HepG2 (cell line): ENCODE results near the gene PIGC. TPM values are rescaled to one million over a fixed set of nuclear protein-coding genes. Genes with fewer than 3 reads are reported as not detected.

Source experiments
- ATAC-seq: fragments of 200-7000 bp; cut with Tn5 transposase; 3 replicates; pipeline ENCODE4 v1.9.1; 2020; ENCODE audit warnings: mild to moderate bottlenecking, moderate library complexity
- BruUV-seq: library from RNA; stranded (reverse); fragments of 400-500 nt; replicated peaks from 2 replicates; lab custom pipeline; 2021; lab: Mats Ljungman, UMichigan
- CTCF ChIA-PET: fragments of 300-600 bp; formaldehyde crosslinking; extraction: SDS; loops from one replicate; lab custom pipeline; 2021; ENCODE audit warnings: low total read pairs, inconsistent platforms, low intra/inter-chr PET ratio; lab: Yijun Ruan, JAX
- POLR2A ChIA-PET: fragments of 350-600 bp; sonication (Branson Sonifier 250); formaldehyde crosslinking; loops from one replicate; lab custom pipeline; 2020; ENCODE audit warnings: antibody characterized with exemption, inconsistent platforms; lab: Yijun Ruan, JAX
- DNase-seq: peaks from one replicate; pipeline ENCODE4 v3.0.0-alpha.2; 2015; ENCODE audit warnings: low spot score
- FAIRE-seq: peaks from 3 replicates; lab custom pipeline; 2011; peaks lifted over from hg19 to GRCh38; lab: Jason Lieb, UNC
- H2AFZ ChIP-seq: one replicate; pipeline ENCODE4 v1.6.1; 2011; ENCODE audit warnings: low read length, inconsistent platforms
- H3K27ac ChIP-seq: fragments of 300-600 bp; 3 replicates; pipeline ENCODE4 v1.8.0; 2011; ENCODE audit warnings: mixed run types, mild to moderate bottlenecking, mixed read lengths, low read length, inconsistent platforms; ENCODE audit not compliant: insufficient read depth; ENCODE audit errors: extremely low read length
- H3K27me3 ChIP-seq, 2 experiments: fragments of 200-600 bp in 1 of 2; 2 replicates in 1 of 2; 3 replicates in 1 of 2; pipeline versions ENCODE4 v1.6.0 to v1.8.0; 2011; ENCODE audit warnings: low read length in 2 of 2, mild to moderate bottlenecking in 2 of 2, moderate library complexity in 2 of 2, inconsistent platforms in 1 of 2; ENCODE audit not compliant: insufficient read depth in 2 of 2, control insufficient read depth in 1 of 2
- H3K36me3 ChIP-seq, 2 experiments: fragments of 200-600 bp in 1 of 2; replicated peaks in 1 of 2; 2 replicates in 1 of 2; 3 replicates in 1 of 2; pipeline versions ENCODE4 v1.5.1 to v1.8.0; 2011; ENCODE audit warnings: low read length in 2 of 2, inconsistent platforms in 1 of 2; ENCODE audit not compliant: insufficient read depth in 2 of 2, control insufficient read depth in 1 of 2
- H3K4me1 ChIP-seq: 2 replicates; pipeline ENCODE4 v1.5.1; 2012; ENCODE audit warnings: low read length, inconsistent platforms; ENCODE audit not compliant: insufficient read depth
- H3K4me2 ChIP-seq: 2 replicates; pipeline ENCODE4 v1.6.0; 2011; ENCODE audit warnings: low read depth, low read length, inconsistent platforms
- H3K4me3 ChIP-seq, 3 experiments: fragments of 200-600 bp in 1 of 3; sonication (generic), shearing (Covaris generic) in 1 of 3; replicated peaks in 1 of 3; 2 replicates each; pipeline ENCODE4 v1.5.1; 2011 to 2016; ENCODE audit warnings: low read length in 3 of 3, inconsistent platforms in 2 of 3, low read depth in 2 of 3, mild to moderate bottlenecking in 2 of 3, control low read depth in 1 of 3, mixed read lengths in 1 of 3; ENCODE audit not compliant: insufficient read depth in 1 of 3
- H3K79me2 ChIP-seq: one replicate; pipeline ENCODE4 v1.6.1; 2011; ENCODE audit warnings: low read length, inconsistent platforms; ENCODE audit not compliant: insufficient read depth
- H3K9ac ChIP-seq: 2 replicates; pipeline ENCODE4 v1.6.0; 2011; ENCODE audit warnings: mild to moderate bottlenecking, low read depth, low read length, inconsistent platforms; ENCODE audit not compliant: insufficient read depth
- H3K9me3 ChIP-seq: 2 replicates; pipeline ENCODE4 v1.5.1; 2012; ENCODE audit warnings: mild to moderate bottlenecking, low read length
- H4K20me1 ChIP-seq: 2 replicates; pipeline ENCODE4 v1.6.0; 2011; ENCODE audit warnings: inconsistent platforms, mild to moderate bottlenecking, low read length, moderate library complexity; ENCODE audit not compliant: insufficient read depth
- FIP1L1 ChIP-seq: fragments of 200-400 bp; formaldehyde crosslinking; IDR thresholded peaks from 2 replicates; pipeline ENCODE4 v1.6.1; 2018; ENCODE audit warnings: low read depth, mild to moderate bottlenecking, low read length, moderate library complexity, borderline replicate concordance; ENCODE audit not compliant: insufficient read depth
- KDM6A ChIP-seq: IDR thresholded peaks from 2 replicates; pipeline ENCODE4 v1.6.1; 2016; ENCODE audit warnings: low read depth
- ZFP36L1 ChIP-seq: sonication (generic); formaldehyde crosslinking; IDR thresholded peaks from 2 replicates; pipeline ENCODE4 v1.8.0; 2022; ENCODE audit warnings: mild to moderate bottlenecking, missing genetic modification reagents, moderate library complexity
- ZNF136 ChIP-seq: sonication (generic); formaldehyde crosslinking; IDR thresholded peaks from 2 replicates; pipeline ENCODE4 v1.8.1; 2022; ENCODE audit warnings: low read depth, mild to moderate bottlenecking, moderate library complexity, missing genetic modification reagents
- ZNF780A ChIP-seq: sonication (generic); formaldehyde crosslinking; IDR thresholded peaks from 2 replicates; pipeline ENCODE4 v1.8.0; 2022; ENCODE audit warnings: mild to moderate bottlenecking, missing genetic modification reagents, moderate library complexity
- WGBS: methylation state at CpG from one replicate; pipeline ENCODE4 v1.1.6; 2017; ENCODE audit warnings: low lambda C conversion rate; 5-methylcytosine and 5-hydroxymethylcytosine counted together
- in situ Hi-C: cut with HindIII; loops from 2 replicates; pipeline ENCODE4 v1.10.0; 2017; ENCODE audit warnings: low pct_unique_long_range_greater_than_20kb; ENCODE audit not compliant: extremely low pct_ligation_motif_present
- intact Hi-C: fragments of 100-400 bp; cut with micrococcal nuclease; formaldehyde crosslinking; loops from one replicate; pipeline ENCODE4 v1.10.0; 2022; ENCODE audit not compliant: unreplicated experiment
- polyA plus RNA-seq, 8 experiments: library from polyadenylated mRNA; depleted of rRNA in 3 of 8; stranded (reverse) in 7 of 8; unstranded in 1 of 8; fragments of >200 nt; fragmentation: Illumina TruSeq in 4 of 8; extraction: Trizol in 4 of 8; gene quantifications; 2 replicates each; pipeline versions ENCODE4 v1.2.1 to v1.2.3, GENCODE V29; 2011 to 2016; ENCODE audit warnings: low read depth in 4 of 8, missing spikeins in 1 of 8, mixed read lengths in 1 of 8; ENCODE audit not compliant: insufficient read depth in 1 of 8
- total RNA-seq, 5 experiments: library from RNA; depleted of rRNA; stranded (reverse); fragments of >200 nt; fragmentation: Illumina TruSeq; extraction: Trizol; gene quantifications; 2 replicates each; pipeline ENCODE4 v1.2.3, GENCODE V29; 2016; ENCODE audit warnings: low read depth in 1 of 5
- TF ChIP-seq, protein P1 (sequence below): sonication (generic); formaldehyde crosslinking; IDR thresholded peaks from 2 replicates; pipeline ENCODE4 v1.4.0; 2020; ENCODE audit warnings: missing genetic modification reagents
- TF ChIP-seq, protein P2 (sequence below): sonication (generic); formaldehyde crosslinking; IDR thresholded peaks from 2 replicates; pipeline ENCODE4 v1.4.0; 2020; ENCODE audit warnings: missing genetic modification reagents, mild to moderate bottlenecking, borderline replicate concordance
- TF ChIP-seq, protein P3 (sequence below): IDR thresholded peaks from 2 replicates; pipeline ENCODE4 v1.6.1; 2016; ENCODE audit warnings: low read depth, borderline replicate concordance

Gene PIGC
- total and polyA plus RNA-seq, 2 of the 13 experiments (the other 11 are each of a cell fraction or from before 2014, with no cell fraction given) = 26.7 to 29.5 TPM

DNA sequence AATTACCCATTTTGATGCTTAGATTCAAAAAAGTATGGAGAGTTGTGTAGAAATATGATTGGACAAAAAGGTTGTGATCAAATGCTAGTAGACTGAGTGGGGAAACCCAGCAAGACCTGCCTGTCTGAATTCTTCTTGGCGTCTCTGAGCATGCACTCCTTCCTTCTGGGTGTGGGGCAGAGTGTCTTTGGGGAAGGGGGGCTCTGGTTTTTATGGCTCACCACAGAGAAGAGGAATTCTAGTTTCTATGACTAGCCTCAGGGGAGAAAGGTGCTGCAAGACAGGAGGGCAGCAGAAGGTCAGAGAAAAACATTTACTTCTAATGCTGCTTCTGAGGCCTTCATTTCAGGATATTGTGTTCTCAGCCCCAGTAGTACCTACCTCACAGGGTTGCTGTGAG, 33.9 kb upstream of the PIGC start (continued):
- TF ChIP-seq, protein P1, sequence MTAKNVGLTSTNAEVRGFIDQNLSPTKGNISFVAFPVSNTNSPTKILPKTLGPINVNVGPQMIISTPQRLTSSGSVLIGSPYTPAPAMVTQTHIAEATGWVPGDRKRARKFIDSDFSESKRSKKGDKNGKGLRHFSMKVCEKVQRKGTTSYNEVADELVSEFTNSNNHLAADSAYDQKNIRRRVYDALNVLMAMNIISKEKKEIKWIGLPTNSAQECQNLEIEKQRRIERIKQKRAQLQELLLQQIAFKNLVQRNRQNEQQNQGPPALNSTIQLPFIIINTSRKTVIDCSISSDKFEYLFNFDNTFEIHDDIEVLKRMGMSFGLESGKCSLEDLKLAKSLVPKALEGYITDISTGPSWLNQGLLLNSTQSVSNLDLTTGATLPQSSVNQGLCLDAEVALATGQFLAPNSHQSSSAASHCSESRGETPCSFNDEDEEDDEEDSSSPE = no peak
- TF ChIP-seq ZNF136 (CRISPR knock-in tag) (no peak), ZFP36L1 (no peak), KDM6A (CRISPR knock-in tag) (no peak), ZNF780A (CRISPR knock-in tag) (no peak), FIP1L1 (no peak)
- TF ChIP-seq, protein P2, sequence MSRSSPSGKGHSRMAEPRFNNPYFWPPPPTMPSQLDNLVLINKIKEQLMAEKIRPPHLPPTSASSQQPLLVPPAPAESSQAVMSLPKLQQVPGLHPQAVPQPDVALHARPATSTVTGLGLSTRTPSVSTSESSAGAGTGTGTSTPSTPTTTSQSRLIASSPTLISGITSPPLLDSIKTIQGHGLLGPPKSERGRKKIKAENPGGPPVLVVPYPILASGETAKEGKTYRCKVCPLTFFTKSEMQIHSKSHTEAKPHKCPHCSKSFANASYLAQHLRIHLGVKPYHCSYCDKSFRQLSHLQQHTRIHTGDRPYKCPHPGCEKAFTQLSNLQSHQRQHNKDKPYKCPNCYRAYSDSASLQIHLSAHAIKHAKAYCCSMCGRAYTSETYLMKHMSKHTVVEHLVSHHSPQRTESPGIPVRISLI (CRISPR knock-in tag) = no peak
- TF ChIP-seq, all 625 proteins: peak for 0

DNA sequence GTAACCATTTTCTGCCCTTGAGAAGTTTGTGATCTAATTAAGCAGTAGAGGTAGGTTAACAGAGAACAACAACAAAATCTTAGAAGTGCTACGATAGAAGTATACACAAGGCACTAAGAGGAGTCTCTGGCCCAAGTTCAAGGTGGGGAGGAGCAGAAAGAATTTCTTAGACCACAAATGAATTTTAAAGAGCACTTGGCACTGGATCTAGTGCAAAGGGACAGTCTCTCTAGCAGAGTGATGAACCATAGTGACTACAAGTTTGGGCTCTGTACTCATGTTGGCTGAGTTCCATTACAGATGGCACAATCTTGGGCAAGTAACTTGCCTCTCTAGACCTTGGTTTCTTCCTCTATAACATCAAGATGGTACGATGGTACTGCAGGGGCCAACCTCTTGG, 33.3 kb upstream of the PIGC start:
- ChIA-PET CTCF (no interaction called here), POLR2A (no interaction called here)
- H3K4me2 ChIP-seq = no peak overlapping the region
- H3K27ac ChIP-seq = no peak overlapping the region
- no peaks in the 10 kb centered on the region for H4K20me1 ChIP-seq
- H3K36me3 ChIP-seq = no peaks in the 10 kb centered on the region
- 87% methylated on average over 2 of the region's 2 CpGs for WGBS
- ATAC-seq = no peak
- no peak overlapping the region for H3K9ac ChIP-seq
- H3K79me2 ChIP-seq = no peaks in the 10 kb centered on the region
- intact Hi-C loops = no loop called here
- no peaks in the 10 kb centered on the region for H3K27me3 ChIP-seq
- DNase-seq = no peak
- TF ChIP-seq, protein P3, sequence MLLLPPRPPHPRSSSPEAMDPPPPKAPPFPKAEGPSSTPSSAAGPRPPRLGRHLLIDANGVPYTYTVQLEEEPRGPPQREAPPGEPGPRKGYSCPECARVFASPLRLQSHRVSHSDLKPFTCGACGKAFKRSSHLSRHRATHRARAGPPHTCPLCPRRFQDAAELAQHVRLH = no peak
- in situ Hi-C loops = no loop called here
- no peak for FAIRE-seq
- H3K9me3 ChIP-seq = no peaks in the 10 kb centered on the region
- H3K4me3 ChIP-seq = no peak overlapping the region
- H2AFZ ChIP-seq = no peak overlapping the region
- H3K4me1 ChIP-seq = peaks cover 41% of the 10 kb centered on the region
- BruUV-seq = no TSS peak
